Measurements from ENCODE around the gene PSMA2.

PSMA2 gene

GRCh38 chr7:42945821-42946626 lies 14.1 kb upstream of the PSMA2 start:
- H3K4me2 ChIP-seq (ENCODE audit: low read depth, low read length, poor library complexity, severe bottlenecking): no peak overlapping the region
- no peaks in the 10 kb centered on the region for H3K27me3 ChIP-seq (ENCODE audit: low read length)
- H3K36me3 ChIP-seq (ENCODE audit: low read length): no peaks in the 10 kb centered on the region
- H3K27ac ChIP-seq (ENCODE audit: low read depth, low read length): no peak overlapping the region
- no peaks in the 10 kb centered on the region for H4K20me1 ChIP-seq (ENCODE audit: low read depth, low read length)
- H2AFZ ChIP-seq (ENCODE audit: low read depth, low read length, severe bottlenecking): no peak overlapping the region
- H3K4me3 ChIP-seq (ENCODE audit: insufficient read depth, low read length, poor library complexity, severe bottlenecking): no peak overlapping the region
- no peaks in the 10 kb centered on the region for H3K9me2 ChIP-seq (replicated peaks; ENCODE audit: insufficient read depth, low read length)
- no peaks in the 10 kb centered on the region for H3K9me3 ChIP-seq (ENCODE audit: insufficient read depth, low read length)
- no peak overlapping the region for H3K9ac ChIP-seq (ENCODE audit: low read length)
- no peak for TF ChIP-seq CTCF (IDR thresholded peaks at IDR 0.05; ENCODE audit: insufficient read depth, low read length, poor library complexity, severe bottlenecking)
- TF ChIP-seq EZH2phosphoT487 (conservative IDR thresholded peaks at IDR 0.05; ENCODE audit: low read length): no peak
- H3K79me2 ChIP-seq (ENCODE audit: insufficient read depth, low read length): no peaks in the 10 kb centered on the region
- no peaks in the 10 kb centered on the region for H3F3A ChIP-seq (ENCODE audit: insufficient read depth)

- H3K27ac ChIP-seq (ENCODE audit: low read depth, low read length): no peak overlapping the region
- H3K27me3 ChIP-seq (ENCODE audit: low read length): no peaks in the 10 kb centered on the region
- H4K20me1 ChIP-seq (ENCODE audit: low read depth, low read length): no peaks in the 10 kb centered on the region; the same call in 1 of the 2 replicates
- H3K4me3 ChIP-seq (ENCODE audit: insufficient read depth, low read length, poor library complexity, severe bottlenecking): no peak overlapping the region
- peaks cover 15% of the 10 kb centered on the region for H3K36me3 ChIP-seq (ENCODE audit: low read length)
- H3K4me2 ChIP-seq (ENCODE audit: low read depth, low read length, poor library complexity, severe bottlenecking): no peak overlapping the region
- no peaks in the 10 kb centered on the region for H3F3A ChIP-seq (ENCODE audit: insufficient read depth)
- no peak overlapping the region for H2AFZ ChIP-seq (ENCODE audit: low read depth, low read length, severe bottlenecking)
- TF ChIP-seq EZH2phosphoT487 (conservative IDR thresholded peaks at IDR 0.05; ENCODE audit: low read length): no peak
- TF ChIP-seq CTCF (IDR thresholded peaks at IDR 0.05; ENCODE audit: insufficient read depth, low read length, poor library complexity, severe bottlenecking): peak; percentile 97
- no peaks in the 10 kb centered on the region for H3K9me3 ChIP-seq (ENCODE audit: insufficient read depth, low read length)
- H3K9ac ChIP-seq (ENCODE audit: low read length): no peak overlapping the region
- H3K79me2 ChIP-seq (ENCODE audit: insufficient read depth, low read length): no peaks in the 10 kb centered on the region
- no peaks in the 10 kb centered on the region for H3K9me2 ChIP-seq (replicated peaks; ENCODE audit: insufficient read depth, low read length)
Observed at GRCh38 chr7:42940985-42941847, 9.2 kb upstream of the PSMA2 start.

- Histone ChIP-seq H3K27me3 (ENCODE audit: low read length) (no peaks in the 10 kb centered on the region), H3K4me3 (ENCODE audit: insufficient read depth, low read length, poor library complexity, severe bottlenecking) (no peak overlapping the region), H3F3A (ENCODE audit: insufficient read depth) (peaks cover 4% of the 10 kb centered on the region; the same call in 1 of the 2 replicates), H3K27ac (ENCODE audit: low read depth, low read length) (no peak overlapping the region), H3K79me2 (ENCODE audit: insufficient read depth, low read length) (peaks cover 6% of the 10 kb centered on the region; the same call in 1 of the 2 replicates), H2AFZ (ENCODE audit: low read depth, low read length, severe bottlenecking) (no peak overlapping the region), H3K4me2 (ENCODE audit: low read depth, low read length, poor library complexity, severe bottlenecking) (no peak overlapping the region), H3K9me2 (replicated peaks; ENCODE audit: insufficient read depth, low read length) (no peaks in the 10 kb centered on the region), H3K9me3 (ENCODE audit: insufficient read depth, low read length) (no peaks in the 10 kb centered on the region), H3K36me3 (ENCODE audit: low read length) (peaks cover 27% of the 10 kb centered on the region), H4K20me1 (ENCODE audit: low read depth, low read length) (no peaks in the 10 kb centered on the region; the same call in 1 of the 2 replicates), H3K9ac (ENCODE audit: low read length) (no peak overlapping the region)
- TF ChIP-seq EZH2phosphoT487 (conservative IDR thresholded peaks at IDR 0.05; ENCODE audit: low read length) (no peak), CTCF (IDR thresholded peaks at IDR 0.05; ENCODE audit: insufficient read depth, low read length, poor library complexity, severe bottlenecking) (no peak)
Observed at GRCh38 chr7:42939457-42940240, 7.7 kb upstream of the PSMA2 start.
